K562 (cell line): ENCODE data around the gene FRMD4A. TPM values are rescaled to one million over a fixed set of nuclear protein-coding genes. Genes with fewer than 3 reads are reported as not detected.

Experiments used
- ATAC-seq: fragments of 200-7000 bp; cut with Tn5 transposase; 3 replicates; pipeline ENCODE4 v1.9.1; 2020; ENCODE audit warnings: moderate library complexity
- BruUV-seq: library from RNA; stranded (reverse); fragments of 400-500 nt; replicated peaks from 2 replicates; lab custom pipeline; 2021; lab: Mats Ljungman, UMichigan
- CTCF ChIA-PET: fragments of 300-600 bp; formaldehyde crosslinking; extraction: SDS; loops from one replicate; lab custom pipeline; 2021; ENCODE audit warnings: low intra/inter-chr PET ratio; lab: Yijun Ruan, JAX
- POLR2A ChIA-PET: fragments of 300-600, 350-650 bp; sonication (Branson Sonifier 250); formaldehyde crosslinking; extraction: SDS; loops from one replicate; lab custom pipeline; 2021; ENCODE audit warnings: antibody characterized with exemption, inconsistent platforms; lab: Yijun Ruan, JAX
- DNase-seq, 4 experiments: peaks; one replicate each; pipeline versions ENCODE4 v3.0.0 to v3.0.0-alpha.2; 2011 to 2018; ENCODE audit warnings: low spot score in 3 of 4, mixed read lengths in 3 of 4; ENCODE audit errors: extremely low read depth in 1 of 4
- FAIRE-seq: peaks from 2 replicates; lab custom pipeline; 2011; peaks lifted over from hg19 to GRCh38; lab: Jason Lieb, UNC
- H2AFZ ChIP-seq: 2 replicates; pipeline ENCODE4 v1.6.0; 2011; ENCODE audit warnings: low read depth, low read length, control low read depth, inconsistent platforms
- H3K27ac ChIP-seq: fragments of 200-600 bp; 3 replicates; pipeline ENCODE4 v1.8.0; 2011; ENCODE audit warnings: low read depth, mild to moderate bottlenecking, control low read depth, inconsistent platforms, low read length, moderate library complexity, mixed read lengths; ENCODE audit errors: extremely low read depth
- H3K27me3 ChIP-seq, 2 experiments: fragments of 300-600 bp in 1 of 2; 2 replicates in 1 of 2; 3 replicates in 1 of 2; pipeline versions ENCODE4 v1.6.0 to v1.8.0; 2011; ENCODE audit warnings: inconsistent platforms in 2 of 2, low read length in 2 of 2, mild to moderate bottlenecking in 1 of 2, mixed read lengths in 1 of 2, moderate library complexity in 1 of 2; ENCODE audit not compliant: control insufficient read depth in 2 of 2, insufficient read depth in 2 of 2
- H3K36me3 ChIP-seq: fragments of 300-600 bp; 3 replicates; pipeline ENCODE4 v1.8.0; 2011; ENCODE audit warnings: mild to moderate bottlenecking, low read length, inconsistent platforms; ENCODE audit not compliant: control insufficient read depth, insufficient read depth
- H3K4me1 ChIP-seq, 2 experiments: fragments of 200-600 bp in 1 of 2; replicated peaks in 1 of 2; 2 replicates in 1 of 2; 3 replicates in 1 of 2; pipeline versions ENCODE4 v1.5.1 to v1.8.0; 2011; ENCODE audit warnings: inconsistent platforms in 2 of 2, low read length in 2 of 2, mild to moderate bottlenecking in 1 of 2, mixed read lengths in 1 of 2, moderate library complexity in 1 of 2; ENCODE audit not compliant: control insufficient read depth in 2 of 2, insufficient read depth in 2 of 2
- H3K4me2 ChIP-seq: 2 replicates; pipeline ENCODE4 v1.6.1; 2011; ENCODE audit warnings: low read length, control low read depth, inconsistent platforms, mixed read lengths; ENCODE audit not compliant: insufficient read depth
- H3K4me3 ChIP-seq: fragments of 200-600 bp; sonication (generic), shearing (Covaris generic); 2 replicates; pipeline ENCODE4 v1.5.1; 2016; ENCODE audit warnings: control low read depth, inconsistent platforms
- H3K79me2 ChIP-seq: fragments of 200-600 bp; 3 replicates; pipeline ENCODE4 v1.8.0; 2011; ENCODE audit warnings: low read length, inconsistent platforms; ENCODE audit not compliant: control insufficient read depth, insufficient read depth
- H3K9ac ChIP-seq, 2 experiments: 2 replicates each; pipeline versions ENCODE4 v1.6.0 to v1.6.1; 2011; ENCODE audit warnings: low read depth in 2 of 2, low read length in 2 of 2, control low read depth in 1 of 2, inconsistent platforms in 1 of 2, mild to moderate bottlenecking in 1 of 2, mixed read lengths in 1 of 2; ENCODE audit not compliant: insufficient read depth in 1 of 2
- H3K9me1 ChIP-seq: one replicate; pipeline ENCODE4 v1.6.0; 2011; ENCODE audit warnings: inconsistent platforms, mild to moderate bottlenecking, low read length, moderate library complexity; ENCODE audit not compliant: control insufficient read depth, insufficient read depth
- H3K9me3 ChIP-seq: replicated peaks from 2 replicates; pipeline ENCODE4 v1.5.1; 2011; ENCODE audit warnings: low read depth, low read length, inconsistent platforms; ENCODE audit not compliant: control insufficient read depth, insufficient read depth
- H4K20me1 ChIP-seq: replicated peaks from 2 replicates; pipeline ENCODE4 v1.6.1; 2011; ENCODE audit warnings: low read length, inconsistent platforms, mixed read lengths; ENCODE audit not compliant: control insufficient read depth, insufficient read depth
- ARID2 ChIP-seq: fragments of 450-650 bp; IDR thresholded peaks from 2 replicates; pipeline ENCODE4 v1.6.1; 2017; ENCODE audit warnings: antibody characterized with exemption, mild to moderate bottlenecking
- ATF3 ChIP-seq, 2 experiments: fragments of 450-650 bp in 1 of 2; sonication (generic) in 1 of 2; formaldehyde crosslinking in 1 of 2; IDR thresholded peaks in 1 of 2; conservative IDR thresholded peaks in 1 of 2; 2 replicates each; pipeline versions ENCODE4 v1.6.1 to v1.8.1; 2016 to 2023; ENCODE audit warnings: mild to moderate bottlenecking in 2 of 2, moderate library complexity in 2 of 2, inconsistent platforms in 1 of 2, missing genetic modification reagents in 1 of 2
- CBX3 ChIP-seq, 2 experiments: IDR thresholded peaks; 1 replicate in 1 of 2; 2 replicates in 1 of 2; pipeline ENCODE4 v1.6.1; 2012; ENCODE audit warnings: inconsistent platforms in 2 of 2, low read length in 2 of 2, borderline replicate concordance in 1 of 2, control low read depth in 1 of 2
- DMBX1 ChIP-seq: fragments of 250-450 bp; sonication (Bioruptor Pico); IDR thresholded peaks from 2 replicates; pipeline ENCODE4 v1.8.0; 2022; ENCODE audit warnings: inconsistent platforms, mild to moderate bottlenecking, moderate library complexity, borderline replicate concordance
- DPF2 ChIP-seq: fragments of 450-650 bp; IDR thresholded peaks from 2 replicates; pipeline ENCODE4 v1.6.1; 2016
- GABPB2 ChIP-seq: fragments of 250-450 bp; sonication (Bioruptor Pico); conservative IDR thresholded peaks from 2 replicates; pipeline ENCODE4 v1.5.1; 2021; ENCODE audit warnings: mild to moderate bottlenecking
- KLF10 ChIP-seq: fragments of 250-450 bp; sonication (Bioruptor Pico); IDR thresholded peaks from 2 replicates; pipeline ENCODE4 v1.6.1; 2021; ENCODE audit warnings: matching md5 sums
- RB1 ChIP-seq: fragments of 450-650 bp; IDR thresholded peaks from 2 replicates; pipeline ENCODE4 v1.6.1; 2017; ENCODE audit warnings: low read depth, mild to moderate bottlenecking
- TFAM ChIP-seq: fragments of 250-450 bp; sonication (Bioruptor Pico); conservative IDR thresholded peaks from 2 replicates; pipeline ENCODE4 v1.5.0; 2021; ENCODE audit warnings: mild to moderate bottlenecking, moderate library complexity
- TGIF2 ChIP-seq: sonication (generic); formaldehyde crosslinking; IDR thresholded peaks from 2 replicates; pipeline ENCODE4 v1.8.1; 2022; ENCODE audit warnings: mild to moderate bottlenecking, missing genetic modification reagents, moderate library complexity
- ZNF23 ChIP-seq: fragments of 250-450 bp; sonication (Bioruptor Pico); IDR thresholded peaks from 2 replicates; pipeline ENCODE4 v1.4.0; 2020; ENCODE audit warnings: mild to moderate bottlenecking
- ZNF408 ChIP-seq: fragments of 250-450 bp; sonication (Bioruptor Pico); IDR thresholded peaks from 2 replicates; pipeline ENCODE4 v1.4.0; 2020; ENCODE audit warnings: low read depth, mild to moderate bottlenecking, moderate library complexity
- ZNF592 ChIP-seq: fragments of 450-650 bp; IDR thresholded peaks from 2 replicates; pipeline ENCODE4 v1.6.1; 2017; ENCODE audit warnings: antibody characterized with exemption, mild to moderate bottlenecking
- ZSCAN29 ChIP-seq: fragments of 450-650 bp; IDR thresholded peaks from 2 replicates; pipeline ENCODE4 v1.6.1; 2017
- WGBS: fragments of 100-300 bp; shearing (Covaris generic); methylation state at CpG from one replicate; pipeline ENCODE4 v1.1.6; 2016; ENCODE audit warnings: low coverage, mixed read lengths; ENCODE audit not compliant: insufficient coverage; ENCODE audit errors: missing lambda C conversion rate; 5-methylcytosine and 5-hydroxymethylcytosine counted together
- in situ Hi-C: fragments of 300-500 bp; cut with MboI; formaldehyde crosslinking; loops from 4 replicates; pipeline ENCODE4 v1.15.0; 2018; ENCODE audit warnings: inconsistent platforms, mixed read lengths
- intact Hi-C: fragments of 100-400 bp; cut with micrococcal nuclease; formaldehyde crosslinking; loops from 2 replicates; pipeline ENCODE4 v1.14.2; 2022
- polyA plus RNA-seq, 8 experiments: library from polyadenylated mRNA; depleted of rRNA in 4 of 8; stranded (reverse) in 5 of 8; unstranded in 3 of 8; fragments of >200 nt; fragmentation: Nextera tagmentation in 2 of 8; fragmentation: Illumina TruSeq in 1 of 8; extraction: Ambion mirVana in 2 of 8; extraction: Trizol in 1 of 8; gene quantifications; 2 replicates each; pipeline versions ENCODE4 v1.2.1 to v1.2.3, GENCODE V29; 2011 to 2014; ENCODE audit warnings: inconsistent platforms in 1 of 8, missing spikeins in 1 of 8
- total RNA-seq, 7 experiments: library from RNA; depleted of rRNA in 6 of 7; stranded (reverse); fragments of >200 nt in 6 of 7; fragmentation: Illumina TruSeq in 2 of 7; extraction: Trizol in 2 of 7; gene quantifications; 2 replicates each; pipeline versions ENCODE4 v1.2.1 to v1.2.3, GENCODE V29; 2011 to 2021; ENCODE audit warnings: low replicate concordance in 1 of 7

The FRMD4A gene
- total and polyA plus RNA-seq, 9 of the 15 experiments (the other 6 are each of a cell fraction or from before 2014, with no cell fraction given) = 0.80 to 5.2 (median 3.0) TPM

- 3% methylated on average over 16 of the region's 16 CpGs for WGBS
- in situ Hi-C loops = no loop called here
- no peak overlapping the region for H3K9ac ChIP-seq
- no peaks in the 10 kb centered on the region for H3K4me1 ChIP-seq
- no peak overlapping the region for H3K4me3 ChIP-seq
- no peaks in the 10 kb centered on the region for H3K36me3 ChIP-seq
- peaks cover 2 to 15% of the 10 kb centered on the region in 2 experiments; a peak in 3 of 5 replicates for H3K27me3 ChIP-seq
- BruUV-seq = no TSS peak
- CTCF ChIA-PET = no interaction called here
- TF ChIP-seq ARID2 (no peak), KLF10 (CRISPR knock-in tag) (no peak), ZSCAN29 (no peak), GABPB2 (CRISPR knock-in tag) (no peak), ZNF592 (no peak), ZNF23 (CRISPR knock-in tag) (no peak), TGIF2 (CRISPR knock-in tag) (no peak), ATF3 (IDR thresholded peaks at IDR 0.05) (no peak), ATF3 (CRISPR knock-in tag; conservative IDR thresholded peaks at IDR 0.05) (no peak), DPF2 (no peak), ZNF408 (CRISPR knock-in tag) (no peak), DMBX1 (CRISPR knock-in tag) (no peak), TFAM (CRISPR knock-in tag) (no peak), CBX3 (IDR thresholded peaks at IDR 0.05; ENCODE audit: borderline replicate concordance in 1 of 2, low read length in 2 of 2) (no peak), RB1 (no peak)
- TF ChIP-seq, all 486 proteins: peak for 0
- Histone ChIP-seq H3K27ac (no peak overlapping the region), H2AFZ (no peak overlapping the region), H4K20me1 (no peaks in the 10 kb centered on the region), H3K79me2 (no peaks in the 10 kb centered on the region), H3K9me1 (no peaks in the 10 kb centered on the region), H3K4me2 (no peak overlapping the region), H3K9me3 (no peaks in the 10 kb centered on the region)
- ATAC-seq (no peak), DNase-seq (no peak), FAIRE-seq (no peak)
- POLR2A ChIA-PET = no interaction called here
- intact Hi-C loops = no loop called here
These were observed 426.7 kb downstream of the FRMD4A start for GRCh38 chr10:13904064-13904463.
